HepG2 (cell line): ENCODE results near the gene PAK6. TPM values are rescaled to one million over a fixed set of nuclear protein-coding genes. Genes with fewer than 3 reads are reported as not detected.

Experiments used
- ATAC-seq: fragments of 200-7000 bp; cut with Tn5 transposase; 3 replicates; pipeline ENCODE4 v1.9.1; 2020; ENCODE audit warnings: mild to moderate bottlenecking, moderate library complexity
- BruUV-seq: library from RNA; stranded (reverse); fragments of 400-500 nt; replicated peaks from 2 replicates; lab custom pipeline; 2021; lab: Mats Ljungman, UMichigan
- CTCF ChIA-PET: fragments of 300-600 bp; formaldehyde crosslinking; extraction: SDS; loops from one replicate; lab custom pipeline; 2021; ENCODE audit warnings: low total read pairs, inconsistent platforms, low intra/inter-chr PET ratio; lab: Yijun Ruan, JAX
- POLR2A ChIA-PET: fragments of 350-600 bp; sonication (Branson Sonifier 250); formaldehyde crosslinking; loops from one replicate; lab custom pipeline; 2020; ENCODE audit warnings: antibody characterized with exemption, inconsistent platforms; lab: Yijun Ruan, JAX
- DNase-seq: peaks from one replicate; pipeline ENCODE4 v3.0.0-alpha.2; 2015; ENCODE audit warnings: low spot score
- FAIRE-seq: peaks from 3 replicates; lab custom pipeline; 2011; peaks lifted over from hg19 to GRCh38; lab: Jason Lieb, UNC
- H2AFZ ChIP-seq: one replicate; pipeline ENCODE4 v1.6.1; 2011; ENCODE audit warnings: low read length, inconsistent platforms
- H3K27ac ChIP-seq: fragments of 300-600 bp; 3 replicates; pipeline ENCODE4 v1.8.0; 2011; ENCODE audit warnings: mixed run types, mild to moderate bottlenecking, mixed read lengths, low read length, inconsistent platforms; ENCODE audit not compliant: insufficient read depth; ENCODE audit errors: extremely low read length
- H3K27me3 ChIP-seq, 2 experiments: fragments of 200-600 bp in 1 of 2; 2 replicates in 1 of 2; 3 replicates in 1 of 2; pipeline versions ENCODE4 v1.6.0 to v1.8.0; 2011; ENCODE audit warnings: low read length in 2 of 2, mild to moderate bottlenecking in 2 of 2, moderate library complexity in 2 of 2, inconsistent platforms in 1 of 2; ENCODE audit not compliant: insufficient read depth in 2 of 2, control insufficient read depth in 1 of 2
- H3K36me3 ChIP-seq, 2 experiments: fragments of 200-600 bp in 1 of 2; replicated peaks in 1 of 2; 2 replicates in 1 of 2; 3 replicates in 1 of 2; pipeline versions ENCODE4 v1.5.1 to v1.8.0; 2011; ENCODE audit warnings: low read length in 2 of 2, inconsistent platforms in 1 of 2; ENCODE audit not compliant: insufficient read depth in 2 of 2, control insufficient read depth in 1 of 2
- H3K4me1 ChIP-seq: 2 replicates; pipeline ENCODE4 v1.5.1; 2012; ENCODE audit warnings: low read length, inconsistent platforms; ENCODE audit not compliant: insufficient read depth
- H3K4me2 ChIP-seq: 2 replicates; pipeline ENCODE4 v1.6.0; 2011; ENCODE audit warnings: low read depth, low read length, inconsistent platforms
- H3K4me3 ChIP-seq, 3 experiments: fragments of 200-600 bp in 1 of 3; sonication (generic), shearing (Covaris generic) in 1 of 3; replicated peaks in 1 of 3; 2 replicates each; pipeline ENCODE4 v1.5.1; 2011 to 2016; ENCODE audit warnings: low read length in 3 of 3, inconsistent platforms in 2 of 3, low read depth in 2 of 3, mild to moderate bottlenecking in 2 of 3, control low read depth in 1 of 3, mixed read lengths in 1 of 3; ENCODE audit not compliant: insufficient read depth in 1 of 3
- H3K79me2 ChIP-seq: one replicate; pipeline ENCODE4 v1.6.1; 2011; ENCODE audit warnings: low read length, inconsistent platforms; ENCODE audit not compliant: insufficient read depth
- H3K9ac ChIP-seq: 2 replicates; pipeline ENCODE4 v1.6.0; 2011; ENCODE audit warnings: mild to moderate bottlenecking, low read depth, low read length, inconsistent platforms; ENCODE audit not compliant: insufficient read depth
- H3K9me3 ChIP-seq: 2 replicates; pipeline ENCODE4 v1.5.1; 2012; ENCODE audit warnings: mild to moderate bottlenecking, low read length
- H4K20me1 ChIP-seq: 2 replicates; pipeline ENCODE4 v1.6.0; 2011; ENCODE audit warnings: inconsistent platforms, mild to moderate bottlenecking, low read length, moderate library complexity; ENCODE audit not compliant: insufficient read depth
- BRCA1 ChIP-seq: sonication (generic); formaldehyde crosslinking; IDR thresholded peaks from 2 replicates; pipeline ENCODE4 v1.4.0; 2020; ENCODE audit warnings: missing genetic modification reagents
- GATAD2A ChIP-seq: IDR thresholded peaks from 2 replicates; pipeline ENCODE4 v1.6.1; 2016
- MYPOP ChIP-seq: sonication (generic); formaldehyde crosslinking; IDR thresholded peaks from 2 replicates; pipeline ENCODE4 v1.8.1; 2023; ENCODE audit warnings: mild to moderate bottlenecking, moderate library complexity, missing genetic modification reagents
- POLR2AphosphoS2 ChIP-seq: IDR thresholded peaks from 2 replicates; pipeline ENCODE4 v1.6.1; 2011; ENCODE audit warnings: low read depth, low read length, improper control_type of control experiment
- RAD51 ChIP-seq: fragments of 450-650 bp; IDR thresholded peaks from 2 replicates; pipeline ENCODE4 v1.6.1; 2016; ENCODE audit warnings: borderline replicate concordance
- TGIF2 ChIP-seq: IDR thresholded peaks from 2 replicates; pipeline ENCODE4 v1.6.1; 2016; ENCODE audit warnings: control low read depth, missing compliant biosample characterization
- ZNF225 ChIP-seq: sonication (generic); formaldehyde crosslinking; IDR thresholded peaks from 2 replicates; pipeline ENCODE4 v1.4.0; 2020; ENCODE audit warnings: mild to moderate bottlenecking, missing genetic modification reagents
- ZNF253 ChIP-seq: sonication (generic); formaldehyde crosslinking; IDR thresholded peaks from 2 replicates; pipeline ENCODE4 v1.8.0; 2022; ENCODE audit warnings: mild to moderate bottlenecking, missing genetic modification reagents, borderline replicate concordance
- ZNF3 ChIP-seq: IDR thresholded peaks from 2 replicates; pipeline ENCODE4 v1.7.0; 2017; ENCODE audit warnings: inconsistent platforms
- ZNF703 ChIP-seq: sonication (generic); formaldehyde crosslinking; IDR thresholded peaks from 2 replicates; pipeline ENCODE4 v1.5.1; 2020; ENCODE audit warnings: missing genetic modification reagents, mild to moderate bottlenecking, moderate library complexity, borderline replicate concordance
- WGBS: methylation state at CpG from one replicate; pipeline ENCODE4 v1.1.6; 2017; ENCODE audit warnings: low lambda C conversion rate; 5-methylcytosine and 5-hydroxymethylcytosine counted together
- in situ Hi-C: cut with HindIII; loops from 2 replicates; pipeline ENCODE4 v1.10.0; 2017; ENCODE audit warnings: low pct_unique_long_range_greater_than_20kb; ENCODE audit not compliant: extremely low pct_ligation_motif_present
- intact Hi-C: fragments of 100-400 bp; cut with micrococcal nuclease; formaldehyde crosslinking; loops from one replicate; pipeline ENCODE4 v1.10.0; 2022; ENCODE audit not compliant: unreplicated experiment
- polyA plus RNA-seq, 8 experiments: library from polyadenylated mRNA; depleted of rRNA in 3 of 8; stranded (reverse) in 7 of 8; unstranded in 1 of 8; fragments of >200 nt; fragmentation: Illumina TruSeq in 4 of 8; extraction: Trizol in 4 of 8; gene quantifications; 2 replicates each; pipeline versions ENCODE4 v1.2.1 to v1.2.3, GENCODE V29; 2011 to 2016; ENCODE audit warnings: low read depth in 4 of 8, missing spikeins in 1 of 8, mixed read lengths in 1 of 8; ENCODE audit not compliant: insufficient read depth in 1 of 8
- total RNA-seq, 5 experiments: library from RNA; depleted of rRNA; stranded (reverse); fragments of >200 nt; fragmentation: Illumina TruSeq; extraction: Trizol; gene quantifications; 2 replicates each; pipeline ENCODE4 v1.2.3, GENCODE V29; 2016; ENCODE audit warnings: low read depth in 1 of 5

PAK6 gene
- total and polyA plus RNA-seq, 2 of the 13 experiments (the other 11 are each of a cell fraction or from before 2014, with no cell fraction given): 0.07 TPM; not detected in 1

GRCh38 chr15:40289140-40289775 is 50.4 kb downstream of the PAK6 start:
- H3K4me2 ChIP-seq: no peak overlapping the region
- H3K9me3 ChIP-seq: no peaks in the 10 kb centered on the region
- intact Hi-C loops (no loop called here), in situ Hi-C loops (no loop called here)
- peaks cover 21 to 94% of the 10 kb centered on the region in 2 experiments for H3K27me3 ChIP-seq
- no peaks in the 10 kb centered on the region for H3K79me2 ChIP-seq
- no peak overlapping the region for H3K27ac ChIP-seq
- H3K4me3 ChIP-seq: no peak overlapping the region
- TF ChIP-seq POLR2AphosphoS2: no peak
- no peak for TF ChIP-seq RAD51
- no peak for TF ChIP-seq BRCA1 (CRISPR knock-in tag)
- TF ChIP-seq ZNF703 (CRISPR knock-in tag): no peak
- TF ChIP-seq ZNF253: no peak
- TF ChIP-seq TGIF2 (CRISPR knock-in tag): no peak
- no peak for TF ChIP-seq MYPOP (CRISPR knock-in tag)
- TF ChIP-seq ZNF3 (CRISPR knock-in tag): no peak
- no peak for TF ChIP-seq ZNF225 (CRISPR knock-in tag)
- TF ChIP-seq GATAD2A: no peak
- no peak for FAIRE-seq
- POLR2A ChIA-PET: no interaction called here
- peaks cover 10% of the 10 kb centered on the region; the same call in 1 of the 2 replicates for H3K4me1 ChIP-seq
- no peaks in the 10 kb centered on the region for H3K36me3 ChIP-seq
- no peak overlapping the region for H3K9ac ChIP-seq
- no peaks in the 10 kb centered on the region for H4K20me1 ChIP-seq
- CTCF ChIA-PET: no interaction called here
- no peak overlapping the region for H2AFZ ChIP-seq
- BruUV-seq: no TSS peak
- DNase-seq: no peak
- no peak for ATAC-seq
- 39% methylated on average over 5 of the region's 6 CpGs for WGBS
